ENCODE data around the gene MAS1. TPM values are rescaled to one million over a fixed set of nuclear protein-coding genes. Genes with fewer than 3 reads are reported as not detected.

Gene MAS1
- total and polyA plus RNA-seq, 4 donors = under 0.01 TPM; not detected in 3

DNA sequence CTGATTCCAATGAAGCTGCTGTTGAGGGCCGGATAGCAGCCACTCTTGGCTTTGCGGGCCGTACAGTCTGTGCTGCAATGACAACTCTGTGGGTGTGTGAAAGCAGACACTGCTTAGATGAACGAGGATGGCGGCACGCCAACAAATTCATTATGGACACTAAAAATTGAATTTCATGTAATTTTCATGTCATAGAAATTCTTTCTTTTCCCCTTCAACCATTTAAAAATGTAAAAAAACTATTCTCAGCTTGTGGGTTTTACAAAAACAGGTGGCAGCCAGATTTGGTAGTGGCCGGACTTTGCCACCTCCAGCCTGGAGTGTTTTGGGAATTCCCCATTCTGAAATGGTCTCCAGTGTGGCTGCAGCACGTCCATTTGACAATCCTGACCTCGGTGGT lies 26.0 kb downstream of the MAS1 start:
- no peaks in the 10 kb centered on the region for H3K9me3 ChIP-seq (ENCODE audit: control insufficient read depth in 4 of 4, low read length in 3 of 4)
- H3K27me3 ChIP-seq (ENCODE audit: control insufficient read depth in 4 of 4, insufficient read depth in 4 of 4, low read length in 3 of 4) = no peaks in the 10 kb centered on the region
- H3K36me3 ChIP-seq (ENCODE audit: control insufficient read depth in 4 of 4, insufficient read depth in 3 of 4, low read depth in 1 of 4, low read length in 3 of 4) = no peaks in the 10 kb centered on the region
- 43% methylated on average over 9 of the region's 9 CpGs for WGBS
- peak overlapping the region in 1 of 3 donors; percentile 31 for H3K4me3 ChIP-seq (ENCODE audit: low read depth in 1 of 3, low read length in 3 of 3)
- TF ChIP-seq FOXA2 (IDR thresholded peaks at IDR 0.05) = no peak
- peak; percentile 69 for TF ChIP-seq SP1 (IDR thresholded peaks at IDR 0.05)
- TF ChIP-seq, protein P1, sequence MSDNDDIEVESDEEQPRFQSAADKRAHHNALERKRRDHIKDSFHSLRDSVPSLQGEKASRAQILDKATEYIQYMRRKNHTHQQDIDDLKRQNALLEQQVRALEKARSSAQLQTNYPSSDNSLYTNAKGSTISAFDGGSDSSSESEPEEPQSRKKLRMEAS (IDR thresholded peaks at IDR 0.05) = peak; percentile 13
- no peak for TF ChIP-seq GABPA (IDR thresholded peaks at IDR 0.05 in 1 of 2, conservative IDR thresholded peaks at IDR 0.05 in 1 of 2)
- TF ChIP-seq HNF4A (conservative IDR thresholded peaks at IDR 0.05) = peak; percentile 71 to 73
- TF ChIP-seq RXRA (IDR thresholded peaks at IDR 0.05) = peak in 1 of 2 donors; percentile 25
- peak; percentile 28 for TF ChIP-seq HNF4G (IDR thresholded peaks at IDR 0.05)
- TF ChIP-seq YY1 (IDR thresholded peaks at IDR 0.05) = peak; percentile 94
- H3K4me1 ChIP-seq (ENCODE audit: control insufficient read depth in 4 of 4, insufficient read depth in 4 of 4, low read length in 3 of 4) = peaks cover 5 to 38% (median 20%) of the 10 kb centered on the region in 4 donors
- H3K9ac ChIP-seq (ENCODE audit: low read depth in 1 of 2, low read length in 2 of 2) = no peak overlapping the region
- DNase-seq (ENCODE audit: low spot score) = no peak
- H3K27ac ChIP-seq (ENCODE audit: low read depth in 1 of 2, low read length in 2 of 2) = peak overlapping the region; percentile 62 to 68

DNA sequence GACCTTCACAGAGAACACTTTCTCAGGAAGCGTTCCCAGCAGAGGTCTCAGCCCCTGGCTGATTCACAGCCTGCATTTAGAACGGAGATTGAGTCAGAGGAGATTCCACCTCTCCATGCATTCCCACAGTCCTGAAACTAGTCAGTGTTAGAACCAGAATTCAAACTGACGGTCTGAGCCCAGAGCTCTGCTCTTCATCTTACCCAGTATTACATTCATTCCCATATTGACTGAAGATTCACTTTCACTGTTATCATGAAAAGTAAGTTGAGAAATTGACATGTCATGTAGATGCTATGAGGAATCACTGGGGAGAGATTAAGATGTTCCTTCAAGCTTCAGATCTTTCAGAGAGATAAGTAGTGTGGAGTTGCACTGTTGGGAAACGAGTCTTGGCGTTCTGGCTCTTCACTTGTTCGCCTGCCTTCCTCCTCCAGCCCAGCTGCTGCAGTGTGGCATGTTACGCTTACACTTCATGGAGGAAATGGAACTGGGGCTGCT lies 28.3 kb downstream of the MAS1 start:
- 91% methylated on average over 7 of the region's 7 CpGs for WGBS
- Histone ChIP-seq H3K27ac (ENCODE audit: low read depth in 1 of 2, low read length in 2 of 2) (no peak overlapping the region), H3K4me1 (ENCODE audit: control insufficient read depth in 4 of 4, insufficient read depth in 4 of 4, low read length in 3 of 4) (peaks cover 5 to 38% (median 20%) of the 10 kb centered on the region in 4 donors), H3K9me3 (ENCODE audit: control insufficient read depth in 4 of 4, low read length in 3 of 4) (no peaks in the 10 kb centered on the region), H3K4me3 (ENCODE audit: low read depth in 1 of 3, low read length in 3 of 3) (no peak overlapping the region), H3K9ac (ENCODE audit: low read depth in 1 of 2, low read length in 2 of 2) (no peak overlapping the region), H3K27me3 (ENCODE audit: control insufficient read depth in 4 of 4, insufficient read depth in 4 of 4, low read length in 3 of 4) (no peaks in the 10 kb centered on the region), H3K36me3 (ENCODE audit: control insufficient read depth in 4 of 4, insufficient read depth in 3 of 4, low read depth in 1 of 4, low read length in 3 of 4) (no peaks in the 10 kb centered on the region)
- no peak for DNase-seq (ENCODE audit: low spot score)
- TF ChIP-seq, protein P2, sequence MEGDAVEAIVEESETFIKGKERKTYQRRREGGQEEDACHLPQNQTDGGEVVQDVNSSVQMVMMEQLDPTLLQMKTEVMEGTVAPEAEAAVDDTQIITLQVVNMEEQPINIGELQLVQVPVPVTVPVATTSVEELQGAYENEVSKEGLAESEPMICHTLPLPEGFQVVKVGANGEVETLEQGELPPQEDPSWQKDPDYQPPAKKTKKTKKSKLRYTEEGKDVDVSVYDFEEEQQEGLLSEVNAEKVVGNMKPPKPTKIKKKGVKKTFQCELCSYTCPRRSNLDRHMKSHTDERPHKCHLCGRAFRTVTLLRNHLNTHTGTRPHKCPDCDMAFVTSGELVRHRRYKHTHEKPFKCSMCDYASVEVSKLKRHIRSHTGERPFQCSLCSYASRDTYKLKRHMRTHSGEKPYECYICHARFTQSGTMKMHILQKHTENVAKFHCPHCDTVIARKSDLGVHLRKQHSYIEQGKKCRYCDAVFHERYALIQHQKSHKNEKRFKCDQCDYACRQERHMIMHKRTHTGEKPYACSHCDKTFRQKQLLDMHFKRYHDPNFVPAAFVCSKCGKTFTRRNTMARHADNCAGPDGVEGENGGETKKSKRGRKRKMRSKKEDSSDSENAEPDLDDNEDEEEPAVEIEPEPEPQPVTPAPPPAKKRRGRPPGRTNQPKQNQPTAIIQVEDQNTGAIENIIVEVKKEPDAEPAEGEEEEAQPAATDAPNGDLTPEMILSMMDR (IDR thresholded peaks at IDR 0.05; ENCODE audit: low read depth, low read length, missing input control) = no peak

DNA sequence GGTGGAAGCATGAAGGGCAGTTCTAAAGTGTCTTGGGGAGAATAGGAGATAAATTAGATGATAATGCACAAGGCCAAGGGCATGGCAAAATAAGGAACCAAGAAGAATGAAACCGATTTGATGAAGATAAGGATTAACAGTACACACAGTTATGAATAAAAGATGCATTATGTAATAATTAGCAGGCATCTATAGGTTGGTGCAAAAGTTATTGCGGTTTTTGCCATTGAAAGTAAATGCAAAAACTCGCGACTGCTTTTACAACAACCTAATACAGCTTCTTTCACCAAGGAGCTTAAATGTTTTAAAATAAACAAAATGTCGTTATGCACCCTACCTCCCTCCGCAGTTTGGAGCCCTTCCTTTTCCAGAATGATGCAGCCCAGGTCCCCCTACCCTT lies 29.0 kb downstream of the MAS1 start:
- Histone ChIP-seq H3K4me3 (ENCODE audit: low read depth in 1 of 3, low read length in 3 of 3) (no peak overlapping the region), H3K4me1 (ENCODE audit: control insufficient read depth in 4 of 4, insufficient read depth in 4 of 4, low read length in 3 of 4) (peaks cover 5 to 30% (median 17%) of the 10 kb centered on the region in 4 donors), H3K9me3 (ENCODE audit: control insufficient read depth in 4 of 4, low read length in 3 of 4) (no peaks in the 10 kb centered on the region), H3K27ac (ENCODE audit: low read depth in 1 of 2, low read length in 2 of 2) (no peak overlapping the region), H3K27me3 (ENCODE audit: control insufficient read depth in 4 of 4, insufficient read depth in 4 of 4, low read length in 3 of 4) (no peaks in the 10 kb centered on the region), H3K9ac (ENCODE audit: low read depth in 1 of 2, low read length in 2 of 2) (no peak overlapping the region), H3K36me3 (ENCODE audit: control insufficient read depth in 4 of 4, insufficient read depth in 3 of 4, low read depth in 1 of 4, low read length in 3 of 4) (no peaks in the 10 kb centered on the region)
- 92% methylated on average over 6 of the region's 6 CpGs for WGBS
- TF ChIP-seq, protein P3, sequence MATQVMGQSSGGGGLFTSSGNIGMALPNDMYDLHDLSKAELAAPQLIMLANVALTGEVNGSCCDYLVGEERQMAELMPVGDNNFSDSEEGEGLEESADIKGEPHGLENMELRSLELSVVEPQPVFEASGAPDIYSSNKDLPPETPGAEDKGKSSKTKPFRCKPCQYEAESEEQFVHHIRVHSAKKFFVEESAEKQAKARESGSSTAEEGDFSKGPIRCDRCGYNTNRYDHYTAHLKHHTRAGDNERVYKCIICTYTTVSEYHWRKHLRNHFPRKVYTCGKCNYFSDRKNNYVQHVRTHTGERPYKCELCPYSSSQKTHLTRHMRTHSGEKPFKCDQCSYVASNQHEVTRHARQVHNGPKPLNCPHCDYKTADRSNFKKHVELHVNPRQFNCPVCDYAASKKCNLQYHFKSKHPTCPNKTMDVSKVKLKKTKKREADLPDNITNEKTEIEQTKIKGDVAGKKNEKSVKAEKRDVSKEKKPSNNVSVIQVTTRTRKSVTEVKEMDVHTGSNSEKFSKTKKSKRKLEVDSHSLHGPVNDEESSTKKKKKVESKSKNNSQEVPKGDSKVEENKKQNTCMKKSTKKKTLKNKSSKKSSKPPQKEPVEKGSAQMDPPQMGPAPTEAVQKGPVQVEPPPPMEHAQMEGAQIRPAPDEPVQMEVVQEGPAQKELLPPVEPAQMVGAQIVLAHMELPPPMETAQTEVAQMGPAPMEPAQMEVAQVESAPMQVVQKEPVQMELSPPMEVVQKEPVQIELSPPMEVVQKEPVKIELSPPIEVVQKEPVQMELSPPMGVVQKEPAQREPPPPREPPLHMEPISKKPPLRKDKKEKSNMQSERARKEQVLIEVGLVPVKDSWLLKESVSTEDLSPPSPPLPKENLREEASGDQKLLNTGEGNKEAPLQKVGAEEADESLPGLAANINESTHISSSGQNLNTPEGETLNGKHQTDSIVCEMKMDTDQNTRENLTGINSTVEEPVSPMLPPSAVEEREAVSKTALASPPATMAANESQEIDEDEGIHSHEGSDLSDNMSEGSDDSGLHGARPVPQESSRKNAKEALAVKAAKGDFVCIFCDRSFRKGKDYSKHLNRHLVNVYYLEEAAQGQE (IDR thresholded peaks at IDR 0.05) = no peak
- TF ChIP-seq SP1 (IDR thresholded peaks at IDR 0.05) (no peak), RXRA (IDR thresholded peaks at IDR 0.05) (no peak), GABPA (IDR thresholded peaks at IDR 0.05 in 1 of 2, conservative IDR thresholded peaks at IDR 0.05 in 1 of 2) (no peak), HNF4A (conservative IDR thresholded peaks at IDR 0.05) (no peak), EGR1 (IDR thresholded peaks at IDR 0.05; ENCODE audit: low read depth in 2 of 2) (no peak), RAD21 (IDR thresholded peaks at IDR 0.05) (no peak), FOXA2 (IDR thresholded peaks at IDR 0.05) (no peak), FOXA1 (IDR thresholded peaks at IDR 0.05) (no peak), JUND (IDR thresholded peaks at IDR 0.05) (no peak), HNF4G (IDR thresholded peaks at IDR 0.05) (no peak), NR2F2 (IDR thresholded peaks at IDR 0.05) (no peak), TAF1 (conservative IDR thresholded peaks at IDR 0.05) (no peak)
- TF ChIP-seq, protein P2 (IDR thresholded peaks at IDR 0.05; ENCODE audit: low read depth, low read length, missing input control) = no peak
- TF ChIP-seq, protein P1 (IDR thresholded peaks at IDR 0.05) = no peak
- TF ChIP-seq, protein P4, sequence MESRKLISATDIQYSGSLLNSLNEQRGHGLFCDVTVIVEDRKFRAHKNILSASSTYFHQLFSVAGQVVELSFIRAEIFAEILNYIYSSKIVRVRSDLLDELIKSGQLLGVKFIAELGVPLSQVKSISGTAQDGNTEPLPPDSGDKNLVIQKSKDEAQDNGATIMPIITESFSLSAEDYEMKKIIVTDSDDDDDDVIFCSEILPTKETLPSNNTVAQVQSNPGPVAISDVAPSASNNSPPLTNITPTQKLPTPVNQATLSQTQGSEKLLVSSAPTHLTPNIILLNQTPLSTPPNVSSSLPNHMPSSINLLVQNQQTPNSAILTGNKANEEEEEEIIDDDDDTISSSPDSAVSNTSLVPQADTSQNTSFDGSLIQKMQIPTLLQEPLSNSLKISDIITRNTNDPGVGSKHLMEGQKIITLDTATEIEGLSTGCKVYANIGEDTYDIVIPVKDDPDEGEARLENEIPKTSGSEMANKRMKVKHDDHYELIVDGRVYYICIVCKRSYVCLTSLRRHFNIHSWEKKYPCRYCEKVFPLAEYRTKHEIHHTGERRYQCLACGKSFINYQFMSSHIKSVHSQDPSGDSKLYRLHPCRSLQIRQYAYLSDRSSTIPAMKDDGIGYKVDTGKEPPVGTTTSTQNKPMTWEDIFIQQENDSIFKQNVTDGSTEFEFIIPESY (IDR thresholded peaks at IDR 0.05) = no peak
- no peak for DNase-seq (ENCODE audit: low spot score)

All from liver (tissue), 9 donors.